ENCODE measurements around the gene MBTPS1.

MBTPS1 gene

GRCh38 chr16:84093879-84094270 is 22.9 kb downstream of the MBTPS1 start:
- TF ChIP-seq CTCF (conservative IDR thresholded peaks at IDR 0.05): no peak
- H3K27ac ChIP-seq: no peak overlapping the region

GRCh38 chr16:84093120-84093878 is 23.4 kb downstream of the MBTPS1 start:
- TF ChIP-seq CTCF (conservative IDR thresholded peaks at IDR 0.05): no peak
- no peak overlapping the region for H3K27ac ChIP-seq

GRCh38 chr16:84091460-84091859 is 25.3 kb downstream of the MBTPS1 start:
- H3K27ac ChIP-seq: no peak overlapping the region
- TF ChIP-seq CTCF (conservative IDR thresholded peaks at IDR 0.05): no peak

- no peak overlapping the region for H3K27ac ChIP-seq
- no peak for TF ChIP-seq CTCF (conservative IDR thresholded peaks at IDR 0.05)
Measured at GRCh38 chr16:84090211-84090610, 26.5 kb downstream of the MBTPS1 start.

GRCh38 chr16:84088695-84089395 is 27.9 kb downstream of the MBTPS1 start:
- TF ChIP-seq CTCF (conservative IDR thresholded peaks at IDR 0.05): peak; percentile 25; the same call in 1 of the 2 replicates
- H3K27ac ChIP-seq: no peak overlapping the region

- no peak overlapping the region for H3K27ac ChIP-seq
Measured at GRCh38 chr16:84087466-84088151, 29.1 kb downstream of the MBTPS1 start.

More at GRCh38 chr16:84087466-84088151, 29.1 kb downstream of the MBTPS1 start:
- TF ChIP-seq CTCF (conservative IDR thresholded peaks at IDR 0.05): no peak
